Measurements from ENCODE around the gene CRABP1.

DNA sequence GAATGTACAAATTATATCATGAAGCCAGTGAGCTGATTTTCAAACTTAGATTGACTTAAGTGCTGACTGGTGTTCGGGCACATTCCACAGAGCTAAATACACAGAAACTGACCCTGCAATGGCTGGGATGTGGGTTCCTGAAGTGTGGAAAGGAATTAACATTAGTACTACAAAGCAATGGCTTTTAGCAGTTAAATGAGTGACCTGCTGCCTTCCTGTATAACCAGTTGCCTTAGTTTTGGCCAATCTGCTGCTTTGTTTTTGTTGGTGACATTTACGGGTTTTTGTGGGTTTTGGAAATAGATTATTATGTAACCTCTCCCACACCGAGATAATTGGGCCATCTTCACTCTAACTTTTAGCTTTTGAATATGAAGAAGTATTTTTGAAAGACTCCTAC is 38.3 kb upstream of the CRABP1 start:
- TF ChIP-seq, protein P1, sequence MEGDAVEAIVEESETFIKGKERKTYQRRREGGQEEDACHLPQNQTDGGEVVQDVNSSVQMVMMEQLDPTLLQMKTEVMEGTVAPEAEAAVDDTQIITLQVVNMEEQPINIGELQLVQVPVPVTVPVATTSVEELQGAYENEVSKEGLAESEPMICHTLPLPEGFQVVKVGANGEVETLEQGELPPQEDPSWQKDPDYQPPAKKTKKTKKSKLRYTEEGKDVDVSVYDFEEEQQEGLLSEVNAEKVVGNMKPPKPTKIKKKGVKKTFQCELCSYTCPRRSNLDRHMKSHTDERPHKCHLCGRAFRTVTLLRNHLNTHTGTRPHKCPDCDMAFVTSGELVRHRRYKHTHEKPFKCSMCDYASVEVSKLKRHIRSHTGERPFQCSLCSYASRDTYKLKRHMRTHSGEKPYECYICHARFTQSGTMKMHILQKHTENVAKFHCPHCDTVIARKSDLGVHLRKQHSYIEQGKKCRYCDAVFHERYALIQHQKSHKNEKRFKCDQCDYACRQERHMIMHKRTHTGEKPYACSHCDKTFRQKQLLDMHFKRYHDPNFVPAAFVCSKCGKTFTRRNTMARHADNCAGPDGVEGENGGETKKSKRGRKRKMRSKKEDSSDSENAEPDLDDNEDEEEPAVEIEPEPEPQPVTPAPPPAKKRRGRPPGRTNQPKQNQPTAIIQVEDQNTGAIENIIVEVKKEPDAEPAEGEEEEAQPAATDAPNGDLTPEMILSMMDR (IDR thresholded peaks at IDR 0.05) = no peak
- TF ChIP-seq POLR2A (IDR thresholded peaks at IDR 0.05) = no peak

Data from right lobe of liver (tissue), 4 donors.